ENCODE data around the gene PICALM.

Gene PICALM

DNA sequence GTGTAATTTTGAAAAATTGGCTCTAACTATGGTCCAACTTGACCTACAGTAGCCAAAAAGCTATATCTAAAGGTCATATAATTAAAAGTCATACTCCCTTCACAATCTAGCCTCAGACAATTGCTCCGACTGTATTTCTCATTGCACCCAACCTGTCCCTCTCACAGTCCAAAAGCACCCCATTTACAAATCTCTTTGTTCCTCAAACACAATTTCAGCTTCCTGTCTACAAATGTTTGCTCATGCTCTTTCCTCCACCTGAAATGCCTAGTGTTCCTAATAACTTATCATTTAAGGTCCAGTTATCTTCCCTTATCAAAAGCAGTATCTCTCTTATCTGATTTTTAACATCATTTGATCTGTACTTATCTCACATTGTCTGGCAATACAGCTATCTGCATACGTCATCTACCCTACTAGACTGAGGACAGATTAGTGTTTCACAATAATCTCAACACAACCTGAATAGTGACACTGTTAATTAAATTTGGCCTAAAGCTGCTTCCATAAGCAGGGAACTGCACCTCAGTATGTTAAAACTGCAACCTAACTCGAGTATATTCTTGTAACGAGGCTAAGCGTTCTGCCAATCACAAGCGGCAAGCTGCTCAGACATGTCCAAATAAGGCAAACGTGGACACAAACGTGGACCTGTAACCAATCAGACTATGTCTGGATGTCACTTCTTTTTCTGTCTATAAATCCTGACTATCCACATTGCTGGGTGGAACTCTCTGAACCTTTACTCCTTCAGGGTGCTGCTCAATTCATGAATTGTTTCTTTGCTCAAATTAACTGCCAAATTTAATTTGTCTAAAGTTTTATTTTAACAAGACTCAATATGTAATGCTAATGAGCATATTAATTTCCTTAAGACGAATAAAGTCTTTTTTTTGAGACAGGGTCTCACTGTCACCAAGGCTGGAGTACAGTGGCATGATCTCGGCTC, 15.9 kb downstream of the PICALM start:
- DNase-seq (ENCODE audit: low read depth): no peak
- no peak overlapping the region for H3K4me3 ChIP-seq (replicated peaks; ENCODE audit: low read depth, low read length)
- TF ChIP-seq, protein P1, sequence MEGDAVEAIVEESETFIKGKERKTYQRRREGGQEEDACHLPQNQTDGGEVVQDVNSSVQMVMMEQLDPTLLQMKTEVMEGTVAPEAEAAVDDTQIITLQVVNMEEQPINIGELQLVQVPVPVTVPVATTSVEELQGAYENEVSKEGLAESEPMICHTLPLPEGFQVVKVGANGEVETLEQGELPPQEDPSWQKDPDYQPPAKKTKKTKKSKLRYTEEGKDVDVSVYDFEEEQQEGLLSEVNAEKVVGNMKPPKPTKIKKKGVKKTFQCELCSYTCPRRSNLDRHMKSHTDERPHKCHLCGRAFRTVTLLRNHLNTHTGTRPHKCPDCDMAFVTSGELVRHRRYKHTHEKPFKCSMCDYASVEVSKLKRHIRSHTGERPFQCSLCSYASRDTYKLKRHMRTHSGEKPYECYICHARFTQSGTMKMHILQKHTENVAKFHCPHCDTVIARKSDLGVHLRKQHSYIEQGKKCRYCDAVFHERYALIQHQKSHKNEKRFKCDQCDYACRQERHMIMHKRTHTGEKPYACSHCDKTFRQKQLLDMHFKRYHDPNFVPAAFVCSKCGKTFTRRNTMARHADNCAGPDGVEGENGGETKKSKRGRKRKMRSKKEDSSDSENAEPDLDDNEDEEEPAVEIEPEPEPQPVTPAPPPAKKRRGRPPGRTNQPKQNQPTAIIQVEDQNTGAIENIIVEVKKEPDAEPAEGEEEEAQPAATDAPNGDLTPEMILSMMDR (IDR thresholded peaks at IDR 0.05; ENCODE audit: low read length, missing control alignments): no peak

DNA sequence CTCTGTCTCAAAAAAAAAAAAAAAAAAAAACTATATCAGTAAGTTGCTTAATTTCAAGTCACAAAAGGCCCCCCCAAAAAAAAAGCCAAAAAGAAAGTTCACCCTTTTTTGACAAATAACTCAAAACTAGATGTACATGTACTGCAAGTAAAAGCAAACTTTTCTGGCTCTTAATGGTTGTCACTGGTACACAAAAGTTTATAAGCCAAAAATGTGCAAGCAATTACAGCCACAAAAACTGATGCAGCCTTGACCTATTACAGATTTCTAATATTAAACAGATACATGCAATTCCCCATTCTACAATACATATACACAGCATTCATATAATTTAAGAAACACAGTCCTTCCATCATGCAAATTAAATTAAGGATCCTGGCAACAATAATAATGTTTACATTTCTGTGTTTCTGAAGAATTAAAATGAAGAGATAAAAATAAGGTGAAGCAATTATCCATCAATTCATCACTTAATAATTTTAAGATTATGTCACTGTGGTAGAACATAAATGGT, 18.6 kb downstream of the PICALM start:
- TF ChIP-seq, protein P1 (IDR thresholded peaks at IDR 0.05; ENCODE audit: low read length, missing control alignments): no peak
- DNase-seq (ENCODE audit: low read depth): no peak
- H3K4me3 ChIP-seq (replicated peaks; ENCODE audit: low read depth, low read length): no peak overlapping the region

DNA sequence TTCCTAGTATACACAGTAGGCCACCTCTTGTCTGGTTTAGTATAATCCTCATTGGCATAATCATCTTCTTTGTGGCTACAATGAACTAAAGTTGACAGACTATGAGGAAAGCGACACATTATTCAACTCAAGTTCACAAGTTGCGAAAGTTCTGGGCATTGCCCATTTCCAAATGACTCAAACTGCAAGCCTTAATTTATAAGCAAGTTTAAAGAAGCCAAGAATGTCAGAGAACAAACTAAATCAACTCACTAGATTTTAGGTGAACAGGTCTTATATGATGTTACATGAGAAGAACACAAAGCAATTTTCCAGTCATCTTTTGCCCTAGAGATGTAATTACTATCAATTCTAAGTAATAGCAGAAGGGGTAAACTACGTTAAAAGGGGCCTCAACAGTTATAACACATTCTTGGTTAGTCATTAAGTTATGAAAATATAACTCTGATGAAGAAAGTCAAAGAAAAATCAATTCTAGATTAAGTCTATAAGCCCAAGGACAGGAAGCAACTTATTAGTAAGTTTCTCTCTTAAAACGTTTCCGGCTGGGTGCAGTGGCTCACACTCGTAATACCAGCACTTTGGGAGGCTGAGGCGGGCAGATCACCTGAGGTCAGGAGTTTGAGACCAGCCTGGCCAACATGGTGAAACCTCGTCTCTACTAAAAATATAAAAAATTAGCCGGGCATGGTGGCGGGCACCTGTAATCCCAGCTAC, 21.5 kb downstream of the PICALM start:
- TF ChIP-seq, protein P1 (IDR thresholded peaks at IDR 0.05; ENCODE audit: low read length, missing control alignments): no peak
- H3K4me3 ChIP-seq (replicated peaks; ENCODE audit: low read depth, low read length): no peak overlapping the region
- DNase-seq (ENCODE audit: low read depth): peak; percentile 70

DNA sequence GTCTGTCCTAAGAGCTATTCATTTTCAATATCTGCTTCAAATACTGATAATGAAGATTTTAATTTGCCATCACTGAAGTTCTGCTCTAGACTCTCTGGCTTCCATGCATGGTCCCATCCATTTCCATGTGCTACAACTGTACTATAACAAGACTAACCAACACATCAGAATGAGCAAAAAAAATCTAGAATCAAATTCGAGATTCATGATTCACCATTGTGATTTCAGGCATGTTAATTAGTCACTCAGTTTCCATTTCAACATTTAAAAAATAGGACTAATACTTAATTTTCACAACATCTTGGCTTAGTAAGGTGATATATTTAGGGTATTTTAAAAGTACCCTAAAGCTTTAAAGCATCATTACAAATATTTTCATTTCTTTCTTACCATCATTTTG, 22.8 kb downstream of the PICALM start:
- no peak overlapping the region for H3K4me3 ChIP-seq (replicated peaks; ENCODE audit: low read depth, low read length)
- DNase-seq (ENCODE audit: low read depth): no peak
- TF ChIP-seq, protein P1 (IDR thresholded peaks at IDR 0.05; ENCODE audit: low read length, missing control alignments): no peak

DNA sequence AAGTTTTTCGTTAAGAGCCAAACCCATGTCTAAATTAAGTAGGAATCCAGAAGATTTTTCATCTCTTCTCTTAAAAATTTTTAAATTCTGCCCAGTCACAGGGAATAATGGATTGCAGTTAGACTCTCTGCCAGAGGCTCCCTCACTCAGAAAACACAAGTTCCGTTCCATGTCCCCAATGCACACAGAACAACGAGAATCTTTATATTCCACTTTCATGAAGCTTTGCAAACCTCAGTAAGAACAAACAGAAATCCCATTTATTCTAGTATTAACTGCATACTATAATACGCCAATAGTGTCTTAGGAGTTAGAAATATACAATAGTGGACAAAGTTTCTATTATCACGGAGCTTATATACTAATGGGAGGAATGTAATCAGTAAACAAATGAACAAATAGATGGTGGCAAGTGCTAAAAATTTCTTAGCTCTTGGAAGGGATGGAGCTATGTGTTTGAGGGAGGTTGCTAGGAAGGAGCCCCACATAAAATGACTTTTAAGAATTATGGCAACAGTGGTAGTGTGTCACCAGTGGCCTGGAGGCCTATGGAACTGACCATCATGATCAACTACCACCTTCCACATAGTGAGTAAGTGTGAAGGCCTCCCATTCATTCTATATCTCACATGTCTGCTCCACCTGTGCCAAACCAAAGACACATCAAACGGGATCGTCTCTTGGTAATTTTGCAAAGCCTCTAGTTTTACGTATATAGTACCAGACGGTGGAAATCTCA, 24.9 kb downstream of the PICALM start:
- H3K4me3 ChIP-seq (replicated peaks; ENCODE audit: low read depth, low read length): no peak overlapping the region
- TF ChIP-seq, protein P1 (IDR thresholded peaks at IDR 0.05; ENCODE audit: low read length, missing control alignments): no peak
- no peak for DNase-seq (ENCODE audit: low read depth)

DNA sequence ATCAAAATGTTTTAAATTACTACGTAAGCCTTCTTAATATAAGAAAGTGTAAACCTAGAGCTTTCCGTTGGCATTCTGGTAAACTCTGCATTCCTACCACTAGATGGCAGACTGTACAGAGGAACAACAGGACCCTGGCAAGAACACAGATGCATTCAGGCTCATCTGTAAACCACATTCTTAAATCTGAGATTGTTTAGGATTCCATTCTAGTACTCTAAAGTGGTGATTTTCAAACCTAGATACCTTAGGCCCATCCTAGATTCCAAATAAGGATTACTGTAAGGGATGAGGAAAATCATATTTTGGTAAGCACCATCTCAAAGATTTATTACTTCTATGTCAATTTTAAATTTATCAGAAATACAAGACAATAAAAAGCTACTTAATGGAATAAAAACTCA, 26.9 kb downstream of the PICALM start:
- H3K4me3 ChIP-seq (replicated peaks; ENCODE audit: low read depth, low read length): peak overlapping the region; percentile 15
- TF ChIP-seq, protein P1 (IDR thresholded peaks at IDR 0.05; ENCODE audit: low read length, missing control alignments): peak; percentile 86
- DNase-seq (ENCODE audit: low read depth): peak; percentile 96
